ENCODE data around the gene ELF3. TPM values are rescaled to one million over a fixed set of nuclear protein-coding genes. Genes with fewer than 3 reads are reported as not detected.
A peak's percentile ranks its signal among the peaks of the same experiment; 100 is the strongest.
"Not testable (repeated sequence)": the region's sequence is repeated elsewhere in the genome, so short reads cannot be mapped to it uniquely, and the experiment has no call there.

ELF3 gene
- polyA plus RNA-seq, 4 donors: 43.8 to 117 (median 67.8) TPM

- no peak for DNase-seq (ENCODE audit: low read depth in 4 of 4, low spot score in 2 of 4)
Measured at GRCh38 chr1:202007304-202007703, 3.1 kb upstream of the ELF3 start.

GRCh38 chr1:202007805-202008489 lies 2.4 kb upstream of the ELF3 start:
- no peak for DNase-seq (ENCODE audit: low read depth in 4 of 4, low spot score in 2 of 4)

DNA sequence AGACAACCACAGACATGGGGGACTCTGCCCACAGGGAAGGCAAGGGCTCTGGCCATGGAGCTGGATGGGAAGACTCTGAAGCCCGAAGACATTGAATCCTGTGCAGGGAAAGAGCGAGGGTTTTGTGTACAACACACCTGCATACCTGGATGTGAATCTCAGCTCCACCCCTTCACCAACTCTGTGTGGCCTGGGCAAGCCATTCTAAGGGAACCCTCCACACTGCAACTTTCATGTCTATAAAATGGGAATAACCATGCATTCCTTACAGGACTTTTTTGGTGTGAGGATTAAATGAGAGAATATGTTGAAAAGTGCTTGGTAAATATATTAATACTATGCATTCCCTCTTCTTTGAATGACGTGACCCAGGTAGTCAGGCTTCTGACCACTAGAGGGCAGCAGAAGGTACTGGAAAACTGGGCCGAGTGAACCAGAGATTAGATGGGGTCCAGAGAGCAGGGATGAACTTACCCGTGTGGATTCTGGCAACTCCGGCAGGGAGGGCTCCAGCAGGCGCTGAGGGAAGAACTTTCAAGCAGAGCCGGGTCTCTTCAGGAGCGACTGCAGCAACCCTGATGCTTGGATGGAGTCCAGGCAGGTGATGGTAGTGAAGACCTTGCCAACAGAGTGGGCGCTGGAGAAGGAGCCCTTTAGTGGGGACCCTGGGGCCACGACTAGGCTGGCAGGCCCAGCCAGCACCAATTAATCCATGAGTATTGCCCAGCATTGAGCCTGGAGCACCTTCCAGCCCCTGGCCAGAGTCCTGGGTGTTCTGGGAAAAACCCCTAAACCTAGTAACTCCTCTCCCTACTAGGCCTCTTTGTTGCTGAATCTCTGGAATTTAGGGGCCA lies 834 bp upstream of the ELF3 start:
- peak in 3 of 4 donors; percentile 59 to 84 (median 64) for DNase-seq (ENCODE audit: low read depth in 4 of 4, low spot score in 2 of 4)

- no peak for DNase-seq (ENCODE audit: low read depth in 4 of 4, low spot score in 2 of 4)
Measured at GRCh38 chr1:202011994-202012393, 1.6 kb downstream of the ELF3 start.

DNA sequence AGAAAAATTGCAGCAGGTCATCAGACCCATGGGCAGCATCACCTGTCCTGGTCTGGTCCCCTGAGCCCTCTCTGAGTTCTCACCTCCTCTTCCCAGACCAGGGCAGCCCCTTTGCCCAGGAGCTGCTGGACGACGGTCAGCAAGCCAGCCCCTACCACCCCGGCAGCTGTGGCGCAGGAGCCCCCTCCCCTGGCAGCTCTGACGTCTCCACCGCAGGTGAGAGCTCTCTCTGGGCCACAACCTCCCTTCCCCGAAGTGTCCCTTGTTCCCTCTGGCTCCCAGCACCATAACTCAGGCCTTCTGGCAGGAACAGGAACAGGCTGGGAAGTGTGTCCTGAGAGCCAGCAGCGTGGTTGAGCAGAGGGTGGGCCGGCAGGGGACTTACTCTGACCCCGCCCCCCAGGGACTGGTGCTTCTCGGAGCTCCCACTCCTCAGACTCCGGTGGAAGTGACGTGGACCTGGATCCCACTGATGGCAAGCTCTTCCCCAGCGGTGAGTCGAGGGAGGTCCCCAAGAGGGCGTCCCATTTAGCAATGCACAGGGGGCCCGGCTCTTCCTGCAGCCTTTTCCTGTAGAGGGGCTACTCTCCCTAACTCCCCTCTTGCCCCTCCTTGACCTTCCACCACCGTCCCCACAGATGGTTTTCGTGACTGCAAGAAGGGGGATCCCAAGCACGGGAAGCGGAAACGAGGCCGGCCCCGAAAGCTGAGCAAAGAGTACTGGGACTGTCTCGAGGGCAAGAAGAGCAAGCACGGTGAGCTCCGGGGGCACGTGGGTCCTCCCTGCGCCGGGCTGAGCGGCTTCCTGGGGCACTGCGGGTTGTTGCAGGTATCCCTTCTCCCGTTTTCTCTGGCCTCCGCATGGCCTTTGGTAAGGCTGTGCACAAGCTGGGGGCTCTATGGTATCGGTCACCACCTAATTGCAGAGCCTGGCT lies 2.4 kb downstream of the ELF3 start:
- no peak for DNase-seq (ENCODE audit: low read depth in 4 of 4, low spot score in 2 of 4)

DNA sequence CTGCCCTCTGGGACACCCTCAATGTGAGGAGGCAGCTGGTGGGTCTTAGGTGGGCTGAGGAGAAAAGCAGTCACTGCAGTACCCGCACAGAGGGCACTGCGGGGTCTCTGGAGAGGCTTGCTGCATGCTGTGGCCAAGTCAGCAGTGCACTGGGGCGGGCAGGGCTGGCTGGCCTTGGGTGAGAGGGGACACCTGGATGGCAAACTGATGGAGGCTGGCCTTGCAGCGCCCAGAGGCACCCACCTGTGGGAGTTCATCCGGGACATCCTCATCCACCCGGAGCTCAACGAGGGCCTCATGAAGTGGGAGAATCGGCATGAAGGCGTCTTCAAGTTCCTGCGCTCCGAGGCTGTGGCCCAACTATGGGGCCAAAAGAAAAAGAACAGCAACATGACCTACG lies 3.2 kb downstream of the ELF3 start:
- DNase-seq (ENCODE audit: low read depth in 4 of 4, low spot score in 2 of 4): no peak

- no peak for DNase-seq (ENCODE audit: low read depth in 4 of 4, low spot score in 2 of 4)
Measured at GRCh38 chr1:202014060-202014459, 3.7 kb downstream of the ELF3 start.

DNA sequence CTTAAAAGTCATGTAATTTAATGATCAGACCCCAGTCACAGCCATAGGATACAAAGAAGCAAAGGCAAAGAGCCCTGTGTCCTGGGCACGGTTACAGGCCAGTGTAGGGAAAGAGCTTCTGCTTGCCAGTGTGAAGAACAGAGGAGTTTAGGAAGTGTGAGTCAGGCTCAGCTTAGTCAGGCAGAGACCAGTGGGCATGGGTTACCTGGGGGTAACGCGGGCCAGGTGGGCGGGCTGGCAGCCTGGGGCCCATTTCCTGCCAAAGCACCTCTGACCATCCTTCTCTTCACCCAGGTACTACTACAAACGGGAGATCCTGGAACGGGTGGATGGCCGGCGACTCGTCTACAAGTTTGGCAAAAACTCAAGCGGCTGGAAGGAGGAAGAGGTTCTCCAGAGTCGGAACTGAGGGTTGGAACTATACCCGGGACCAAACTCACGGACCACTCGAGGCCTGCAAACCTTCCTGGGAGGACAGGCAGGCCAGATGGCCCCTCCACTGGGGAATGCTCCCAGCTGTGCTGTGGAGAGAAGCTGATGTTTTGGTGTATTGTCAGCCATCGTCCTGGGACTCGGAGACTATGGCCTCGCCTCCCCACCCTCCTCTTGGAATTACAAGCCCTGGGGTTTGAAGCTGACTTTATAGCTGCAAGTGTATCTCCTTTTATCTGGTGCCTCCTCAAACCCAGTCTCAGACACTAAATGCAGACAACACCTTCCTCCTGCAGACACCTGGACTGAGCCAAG lies 4.7 kb downstream of the ELF3 start:
- DNase-seq (ENCODE audit: low read depth in 4 of 4, low spot score in 2 of 4): no peak

- no peak for DNase-seq (ENCODE audit: low read depth in 4 of 4, low spot score in 2 of 4)
Measured at GRCh38 chr1:202015662-202015937, 5.2 kb downstream of the ELF3 start.

GRCh38 chr1:202016022-202016810 lies 5.8 kb downstream of the ELF3 start:
- DNase-seq (ENCODE audit: low read depth in 4 of 4, low spot score in 2 of 4): no peak

GRCh38 chr1:202016811-202017748 lies 6.7 kb downstream of the ELF3 start:
- DNase-seq (ENCODE audit: low read depth in 4 of 4, low spot score in 2 of 4): no peak

GRCh38 chr1:202017749-202018467 lies 7.5 kb downstream of the ELF3 start:
- no peak for DNase-seq (ENCODE audit: low read depth in 4 of 4, low spot score in 2 of 4)

DNA sequence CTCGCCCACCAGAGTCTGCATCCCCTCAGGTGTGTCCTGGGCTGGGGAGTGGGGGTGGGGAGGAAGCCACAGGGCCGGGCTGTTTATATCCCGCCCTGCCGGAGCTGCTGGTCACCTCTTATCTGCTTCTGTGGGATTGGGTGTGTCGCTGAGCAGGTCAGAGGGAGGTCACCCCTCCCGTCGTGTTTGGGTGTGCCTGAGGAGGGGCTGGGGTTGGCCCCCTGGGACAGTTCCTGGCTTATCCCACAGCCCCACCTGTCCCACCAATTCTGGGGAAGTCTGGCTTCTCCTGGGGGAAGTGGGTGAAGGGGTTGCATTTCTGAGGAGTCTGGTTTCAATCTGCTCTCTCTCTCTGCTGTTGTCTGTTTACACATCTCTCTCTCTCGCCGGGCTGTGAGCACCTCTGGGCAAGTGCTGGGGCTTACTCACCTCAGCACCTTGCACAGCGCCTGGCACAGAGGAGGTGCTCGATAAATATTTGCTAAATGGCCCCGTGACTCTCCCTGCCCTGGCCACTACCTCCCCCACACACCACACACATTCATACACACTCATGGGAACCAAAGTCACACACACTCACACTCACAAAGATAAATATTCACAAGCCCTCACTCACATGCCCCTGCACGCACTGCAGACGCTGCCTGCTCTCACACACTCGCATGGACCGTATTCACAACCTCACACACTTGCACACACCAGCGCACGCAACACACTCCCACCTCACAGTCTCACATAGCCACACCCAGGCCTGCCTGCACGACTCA lies 8.3 kb downstream of the ELF3 start:
- DNase-seq (ENCODE audit: low read depth in 4 of 4, low spot score in 2 of 4): no peak

DNA sequence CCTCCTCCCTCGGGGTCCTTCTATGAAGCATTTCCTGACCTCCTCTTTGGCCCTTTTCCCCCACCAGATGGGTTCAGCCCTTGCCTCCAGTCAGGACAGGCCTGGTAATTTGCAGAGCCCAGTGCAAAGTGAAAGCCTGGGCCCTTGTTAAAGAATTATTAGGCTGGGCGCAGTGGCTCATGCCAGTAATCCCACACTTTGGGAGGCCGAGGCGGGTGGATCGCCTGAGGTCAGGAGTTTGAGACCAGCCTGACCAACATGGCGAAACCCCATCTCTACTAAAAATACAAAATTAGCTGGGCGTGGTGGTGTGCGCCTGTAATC lies 8.8 kb downstream of the ELF3 start:
- DNase-seq (ENCODE audit: low read depth in 4 of 4, low spot score in 2 of 4): not testable (repeated sequence)

- DNase-seq (ENCODE audit: low read depth in 4 of 4, low spot score in 2 of 4): no peak
Measured at GRCh38 chr1:202023001-202023433, 12.6 kb downstream of the ELF3 start.

- DNase-seq (ENCODE audit: low read depth in 4 of 4, low spot score in 2 of 4): no peak
Measured at GRCh38 chr1:202029171-202029665, 18.8 kb downstream of the ELF3 start.

GRCh38 chr1:202029727-202030126 lies 19.3 kb downstream of the ELF3 start:
- DNase-seq (ENCODE audit: low read depth in 4 of 4, low spot score in 2 of 4): no peak
